T-cell (primary cell): ENCODE results near the gene TIMM10B. TPM values are rescaled to one million over a fixed set of nuclear protein-coding genes. Genes with fewer than 3 reads are reported as not detected.

Source experiments
- ATAC-seq, 4 experiments: fragments of 200-7000 bp in 3 of 4; fragments of 150-1000 bp in 1 of 4; cut with Tn5 transposase; replicated peaks in 1 of 4; 1 replicate in 3 of 4; 2 replicates in 1 of 4; pipeline ENCODE4 v1.10.0; 2021; ENCODE audit warnings: moderate library complexity in 3 of 4, mild to moderate bottlenecking in 2 of 4, moderate number of reproducible peaks in 1 of 4
- CTCF ChIA-PET, 2 donors: fragments of 300-600 bp; sonication (Branson Sonifier 250); formaldehyde crosslinking; loops; one replicate each; lab custom pipeline; 2022; ENCODE audit warnings: antibody characterized with exemption in 2 of 2; lab: Charles Lee
- POLR2A ChIA-PET, 2 donors: fragments of 300-600 bp; sonication (Branson Sonifier 250); formaldehyde crosslinking; loops; one replicate each; lab custom pipeline; 2022; ENCODE audit warnings: antibody characterized with exemption in 2 of 2; lab: Charles Lee
- DNase-seq, 35 experiments: peaks; one replicate each; pipeline versions ENCODE4 v3.0.0 to v3.0.0-alpha.2; 2013 to 2023
- H3K27ac ChIP-seq: one replicate; pipeline ENCODE4 v1.5.1; 2013; ENCODE audit warnings: low read length
- H3K27me3 ChIP-seq, 2 experiments: replicated peaks in 1 of 2; 1 replicate in 1 of 2; 2 replicates in 1 of 2; pipeline versions ENCODE4 v1.6.1 to v1.7.0; 2013; ENCODE audit warnings: low read length in 1 of 2, mixed read lengths in 1 of 2; ENCODE audit not compliant: control insufficient read depth in 2 of 2, insufficient read depth in 2 of 2; ENCODE audit errors: extremely low read depth in 1 of 2
- H3K36me3 ChIP-seq, 2 donors: 1 replicate in 1 of 2; 2 replicates in 1 of 2; pipeline versions ENCODE4 v1.6.1 to v1.7.0; 2013; ENCODE audit warnings: low read length in 1 of 2; ENCODE audit not compliant: control insufficient read depth in 2 of 2, insufficient read depth in 1 of 2; ENCODE audit errors: extremely low read depth in 1 of 2
- H3K4me1 ChIP-seq, 2 experiments: 1 replicate in 1 of 2; 2 replicates in 1 of 2; pipeline versions ENCODE4 v1.6.1 to v1.7.0; 2013; ENCODE audit warnings: low read length in 2 of 2, mixed read lengths in 1 of 2; ENCODE audit not compliant: insufficient read depth in 2 of 2, control insufficient read depth in 1 of 2; ENCODE audit errors: extremely low read depth in 1 of 2
- H3K4me3 ChIP-seq, 2 donors: 1 replicate in 1 of 2; 2 replicates in 1 of 2; pipeline versions ENCODE4 v1.5.1 to v1.7.0; 2013; ENCODE audit warnings: mild to moderate bottlenecking in 2 of 2, low read length in 1 of 2, moderate library complexity in 1 of 2; ENCODE audit not compliant: control insufficient read depth in 1 of 2; ENCODE audit errors: extremely low read depth in 1 of 2
- H3K9me3 ChIP-seq: 2 replicates; pipeline ENCODE4 v1.7.0; 2013
- H3K27ac Mint-ChIP-seq, 2 donors: one replicate each; pipeline ENCODE4 v1.8.0; 2020 to 2021; ENCODE audit warnings: mild to moderate bottlenecking in 2 of 2, mixed read lengths in 2 of 2
- H3K27me3 Mint-ChIP-seq, 2 donors: one replicate each; pipeline ENCODE4 v1.8.0; 2021 to 2022; ENCODE audit warnings: mixed read lengths in 2 of 2
- H3K36me3 Mint-ChIP-seq: one replicate; pipeline ENCODE4 v1.8.0; 2021; ENCODE audit warnings: mixed read lengths
- H3K4me1 Mint-ChIP-seq, 3 donors: one replicate each; pipeline ENCODE4 v1.8.0; 2020 to 2022; ENCODE audit warnings: mixed read lengths in 3 of 3, mild to moderate bottlenecking in 1 of 3
- H3K4me3 Mint-ChIP-seq, 3 donors: one replicate each; pipeline ENCODE4 v1.8.0; 2020 to 2022; ENCODE audit warnings: mild to moderate bottlenecking in 3 of 3, mixed read lengths in 3 of 3, moderate library complexity in 3 of 3
- H3K9me3 Mint-ChIP-seq, 3 donors: one replicate each; pipeline ENCODE4 v1.8.0; 2020 to 2022; ENCODE audit warnings: mixed read lengths in 3 of 3
- WGBS: methylation state at CpG from one replicate; pipeline ENCODE4 v1.1.5; 2013; ENCODE audit warnings: missing lambda C conversion rate; ENCODE audit not compliant: insufficient coverage; 5-methylcytosine and 5-hydroxymethylcytosine counted together
- total RNA-seq, 35 experiments: library from RNA in 6 of 35; stranded (reverse) in 6 of 35; fragments of 120-200 nt in 1 of 35; gene quantifications; one replicate each; pipeline versions ENCODE4 v1.2.1 to v1.2.4 and lab custom pipeline; 2013 to 2026

Gene TIMM10B
- total RNA-seq, 5 donors from 2014 or later (not counting 1 experiment from before 2014, with no cell fraction given): 49.3 to 64.0 (median 57.6) TPM

DNA sequence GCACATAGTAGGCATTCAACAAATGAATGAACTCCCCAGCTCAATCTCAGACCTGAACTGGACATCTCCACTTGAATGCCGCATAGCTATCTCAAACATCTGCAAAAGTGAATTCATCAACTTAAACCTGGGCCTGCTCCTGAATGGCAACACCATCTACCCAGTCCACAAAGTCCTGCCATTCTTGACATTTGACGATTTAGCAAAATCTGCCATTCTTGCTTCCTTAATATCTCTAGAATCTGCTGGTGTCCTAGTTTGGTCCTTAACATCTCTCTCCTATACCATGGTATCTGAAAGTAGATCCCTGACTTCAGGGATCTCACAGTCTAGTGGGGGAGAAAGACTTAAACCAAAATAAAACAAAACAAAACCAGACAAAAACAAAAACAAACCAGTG is 28.1 kb upstream of the TIMM10B start:
- no peak overlapping the region for H3K4me3 ChIP-seq
- no peak overlapping the region for H3K27ac Mint-ChIP-seq
- DNase-seq (no peak), ATAC-seq (no peak)
- no peaks in the 10 kb centered on the region for H3K9me3 Mint-ChIP-seq
- H3K9me3 ChIP-seq: no peaks in the 10 kb centered on the region
- H3K4me1 ChIP-seq: no peaks in the 10 kb centered on the region
- ChIA-PET CTCF (interaction anchor here (0.5 to 1.5 kb wide), 4 partner anchors 10 to 245 kb away, joined by 3 to 5 read pairs (median 4); no protein-coding TSS in a partner anchor), POLR2A (no interaction called here)
- no peak overlapping the region for H3K4me3 Mint-ChIP-seq
- H3K27me3 Mint-ChIP-seq: no peaks in the 10 kb centered on the region
- WGBS: 100% methylated on average over 2 of the region's 2 CpGs
- H3K27me3 ChIP-seq: no peaks in the 10 kb centered on the region
- peaks cover 15 to 45% of the 10 kb centered on the region in 2 donors for H3K36me3 ChIP-seq
- no peak overlapping the region for H3K27ac ChIP-seq
- no peaks in the 10 kb centered on the region for H3K4me1 Mint-ChIP-seq
- H3K36me3 Mint-ChIP-seq: peaks cover 24% of the 10 kb centered on the region

DNA sequence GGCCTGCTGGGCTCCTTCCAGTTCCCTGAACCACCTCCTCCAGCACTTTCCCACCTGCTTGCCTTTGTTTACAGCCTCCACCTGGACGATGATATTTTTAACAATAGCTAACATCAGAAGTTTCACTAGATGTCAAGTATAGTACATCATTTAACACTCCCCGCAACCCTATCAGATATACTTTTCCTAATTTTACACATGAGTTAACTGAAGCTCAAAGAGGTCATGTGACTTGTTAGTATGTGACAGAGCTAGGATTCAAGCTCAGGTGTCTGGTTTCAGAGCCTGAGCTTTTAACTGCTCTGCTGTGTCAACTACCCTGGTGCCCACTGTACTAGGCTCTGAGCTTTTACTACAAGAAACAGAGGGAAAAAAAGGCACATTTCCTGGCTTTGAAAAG is 26.2 kb upstream of the TIMM10B start:
- Mint-ChIP-seq H3K36me3 (peaks cover 30% of the 10 kb centered on the region), H3K4me1 (no peaks in the 10 kb centered on the region), H3K9me3 (no peaks in the 10 kb centered on the region), H3K27ac (no peak overlapping the region), H3K4me3 (no peak overlapping the region), H3K27me3 (no peaks in the 10 kb centered on the region)
- Histone ChIP-seq H3K27ac (no peak overlapping the region), H3K4me3 (no peak overlapping the region), H3K27me3 (no peaks in the 10 kb centered on the region), H3K4me1 (no peaks in the 10 kb centered on the region), H3K9me3 (no peaks in the 10 kb centered on the region), H3K36me3 (peaks cover 14 to 45% of the 10 kb centered on the region in 2 donors)
- WGBS: no CpG with 5 or more reads among the region's 2 CpGs
- no peak for ATAC-seq
- POLR2A ChIA-PET: interaction anchor here in 1 of 2 donors (0.6 kb wide), 1 partner anchor 140 kb away, joined by 3 read pairs; no protein-coding TSS in a partner anchor
- DNase-seq: no peak
- CTCF ChIA-PET: interaction anchor here (0.7 to 1.8 kb wide), 4 partner anchors 10 to 92 kb away, joined by 3 to 7 read pairs (median 4); no protein-coding TSS in a partner anchor

DNA sequence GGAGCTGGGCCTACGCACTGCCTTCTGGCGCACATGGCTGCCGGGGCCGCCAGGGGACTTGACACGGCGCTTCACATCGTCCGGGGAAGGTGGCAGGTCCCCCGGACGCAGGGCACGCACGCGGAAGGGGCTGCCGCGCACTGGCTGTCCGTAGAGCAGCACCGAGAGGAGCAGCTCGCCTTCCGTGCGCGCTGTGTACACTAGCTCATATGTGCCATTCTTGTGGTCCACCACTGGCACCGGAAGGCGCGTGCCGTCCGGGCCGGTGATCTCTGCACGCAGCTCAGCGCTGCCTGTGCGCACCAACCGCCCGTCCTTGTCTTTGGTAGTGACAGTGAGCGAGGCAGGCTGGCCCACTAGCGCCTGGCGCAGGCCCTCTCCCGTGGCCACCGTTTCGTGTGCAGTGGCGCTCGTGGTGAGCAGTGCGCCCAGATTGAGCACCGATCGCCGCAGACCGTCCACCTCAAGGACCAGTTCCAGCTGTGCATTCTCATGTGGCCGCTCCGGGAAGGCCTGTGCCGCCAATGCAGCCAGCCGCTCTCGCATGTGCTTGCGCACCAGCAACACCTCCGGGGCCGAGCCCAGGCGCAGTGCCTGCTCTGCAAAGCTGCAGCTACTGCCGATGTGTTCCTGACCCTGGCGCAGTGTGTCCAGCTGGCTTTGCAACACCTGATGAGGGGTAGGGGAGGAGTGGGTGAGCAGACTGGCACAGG is 24.8 kb upstream of the TIMM10B start:
- H3K36me3 Mint-ChIP-seq: peaks cover 35% of the 10 kb centered on the region
- H3K9me3 ChIP-seq: no peaks in the 10 kb centered on the region
- H3K27me3 ChIP-seq: no peaks in the 10 kb centered on the region
- ChIA-PET CTCF (interaction anchor here in 1 of 2 donors (1.8 kb wide), 1 partner anchor 13 kb away, joined by 7 read pairs; no protein-coding TSS in a partner anchor), POLR2A (interaction anchor here in 1 of 2 donors (0.6 kb wide), 1 partner anchor 25 kb away, joined by 3 read pairs; the partner anchor contains the start of genes ARFIP2 and TIMM10B)
- H3K4me3 Mint-ChIP-seq: no peak overlapping the region
- H3K9me3 Mint-ChIP-seq: no peaks in the 10 kb centered on the region
- H3K27me3 Mint-ChIP-seq: no peaks in the 10 kb centered on the region
- WGBS: 95% methylated on average over 55 of the region's 56 CpGs
- H3K36me3 ChIP-seq: peaks cover 9 to 37% of the 10 kb centered on the region in 2 donors
- DNase-seq (no peak), ATAC-seq (no peak)
- H3K4me1 ChIP-seq: no peaks in the 10 kb centered on the region
- H3K4me3 ChIP-seq: no peak overlapping the region
- H3K27ac ChIP-seq: no peak overlapping the region
- no peak overlapping the region for H3K27ac Mint-ChIP-seq
- no peaks in the 10 kb centered on the region for H3K4me1 Mint-ChIP-seq

DNA sequence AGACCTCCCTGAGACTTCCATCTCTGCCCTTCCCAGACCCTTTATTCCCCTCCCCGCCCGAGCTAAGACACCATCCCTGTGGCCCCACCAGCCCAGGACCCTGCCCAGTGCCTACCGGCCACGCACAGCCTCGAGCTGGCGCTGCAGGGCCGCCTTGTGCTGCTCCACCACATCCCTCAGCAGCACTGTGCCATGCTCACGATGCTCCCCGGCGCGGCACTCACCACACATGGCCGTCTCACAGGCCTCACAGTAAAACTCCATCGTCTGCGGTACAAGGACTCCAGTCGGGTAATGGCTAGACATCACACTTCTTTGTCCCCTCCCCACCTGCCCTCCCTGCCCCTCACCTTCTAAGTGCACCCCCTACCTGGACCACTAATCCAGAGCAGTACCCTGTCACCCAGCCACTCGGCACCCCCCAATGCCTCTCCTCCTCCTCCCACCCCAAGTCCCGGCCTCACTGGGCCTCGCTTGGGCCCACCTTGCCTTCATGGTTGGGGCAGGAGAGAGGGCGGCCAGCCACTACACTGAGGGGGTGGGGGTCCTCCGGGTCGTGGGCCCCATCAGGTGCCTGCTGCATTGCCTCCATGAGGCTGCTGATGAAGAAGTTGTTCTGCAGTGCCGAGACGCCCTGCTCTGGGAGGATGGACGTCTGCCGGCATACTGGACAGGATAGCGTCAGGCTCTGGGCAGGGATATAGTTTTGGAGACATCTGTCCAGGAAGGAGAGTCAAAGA is 23.6 kb upstream of the TIMM10B start:
- DNase-seq: no peak
- no peak overlapping the region for H3K27ac ChIP-seq
- CTCF ChIA-PET: no interaction called here
- H3K9me3 ChIP-seq: no peaks in the 10 kb centered on the region
- ATAC-seq: no peak
- H3K4me1 Mint-ChIP-seq: no peaks in the 10 kb centered on the region
- H3K27me3 Mint-ChIP-seq: no peaks in the 10 kb centered on the region
- H3K36me3 ChIP-seq: peaks cover 9 to 32% of the 10 kb centered on the region in 2 donors
- POLR2A ChIA-PET: no interaction called here
- H3K4me3 Mint-ChIP-seq: no peak overlapping the region
- H3K4me1 ChIP-seq: no peaks in the 10 kb centered on the region
- no peaks in the 10 kb centered on the region for H3K27me3 ChIP-seq
- H3K4me3 ChIP-seq: no peak overlapping the region
- no peak overlapping the region for H3K27ac Mint-ChIP-seq
- no peaks in the 10 kb centered on the region for H3K9me3 Mint-ChIP-seq
- peaks cover 36% of the 10 kb centered on the region for H3K36me3 Mint-ChIP-seq
- 96% methylated on average over 19 of the region's 26 CpGs for WGBS

DNA sequence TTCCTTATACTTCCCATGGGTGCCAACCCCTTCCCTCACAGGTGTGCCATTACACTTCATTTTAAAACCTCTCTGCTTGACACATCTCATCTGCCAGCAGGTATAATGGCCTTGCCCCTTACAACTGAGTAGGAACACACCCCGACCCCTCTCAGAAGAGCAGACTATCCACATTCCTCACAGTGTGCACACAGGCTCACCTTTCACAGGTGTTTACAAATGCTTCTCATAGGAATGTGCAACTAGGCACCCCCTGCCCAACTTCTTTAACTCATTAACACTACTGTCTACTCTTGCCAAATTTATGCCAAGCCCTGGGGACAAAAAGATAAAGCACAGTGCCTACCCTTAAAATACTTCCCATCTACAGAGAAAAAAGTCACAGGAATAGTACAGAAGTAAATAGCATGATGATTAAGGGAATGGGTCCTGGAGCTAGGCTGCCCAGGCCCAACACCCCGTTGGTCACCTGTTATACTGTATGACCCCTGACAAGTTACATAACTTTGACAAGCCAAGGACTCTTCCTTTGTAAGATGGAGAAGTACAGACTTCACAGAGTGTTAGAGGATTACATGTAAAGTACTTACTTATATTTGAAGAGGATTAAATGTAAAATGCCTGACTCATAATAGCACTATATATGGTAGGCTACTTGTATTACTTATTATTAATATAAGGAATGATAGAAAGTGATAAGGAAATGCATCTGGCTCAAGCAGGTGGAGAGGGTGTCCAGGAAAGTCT is 22.8 kb upstream of the TIMM10B start:
- WGBS: 55% methylated on average over 1 of the region's 2 CpGs
- H3K27ac Mint-ChIP-seq: no peak overlapping the region

DNA sequence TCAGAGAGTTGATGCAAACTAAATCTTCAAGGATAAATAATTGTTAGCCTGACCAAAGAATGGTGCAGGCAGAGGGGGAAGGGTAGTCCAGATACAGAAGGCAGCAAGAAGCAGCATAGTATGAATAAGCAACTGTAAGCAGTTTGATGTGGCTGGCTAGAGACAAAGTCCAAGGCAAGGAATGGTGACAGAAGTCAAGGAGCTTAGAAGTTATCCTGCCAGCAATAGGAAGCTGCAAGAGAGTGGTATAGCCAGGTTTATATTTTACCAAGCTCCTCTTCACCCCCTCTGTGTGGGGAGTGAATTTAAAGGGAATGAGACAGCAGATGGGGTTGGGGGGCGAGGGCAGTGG is 22.2 kb upstream of the TIMM10B start:
- ChIA-PET CTCF (no interaction called here), POLR2A (interaction anchor here in 1 of 2 donors (0.5 kb wide), 1 partner anchor 150 kb away, joined by 5 read pairs; no protein-coding TSS in a partner anchor)
- Mint-ChIP-seq H3K9me3 (no peaks in the 10 kb centered on the region), H3K27me3 (no peaks in the 10 kb centered on the region), H3K27ac (no peak overlapping the region), H3K4me1 (no peaks in the 10 kb centered on the region), H3K4me3 (no peak overlapping the region), H3K36me3 (peaks cover 37% of the 10 kb centered on the region)
- H3K4me1 ChIP-seq: no peaks in the 10 kb centered on the region
- no peak overlapping the region for H3K27ac ChIP-seq
- no peak for DNase-seq
- H3K36me3 ChIP-seq: peaks cover 9 to 27% of the 10 kb centered on the region in 2 donors
- no peak overlapping the region for H3K4me3 ChIP-seq
- no peak for ATAC-seq
- H3K9me3 ChIP-seq: no peaks in the 10 kb centered on the region
- 20% methylated on average over 1 of the region's 1 CpG for WGBS
- H3K27me3 ChIP-seq: no peaks in the 10 kb centered on the region

More for the DNA sequence above, 22.8 kb upstream of the TIMM10B start:
- CTCF ChIA-PET: no interaction called here
- no peaks in the 10 kb centered on the region for H3K4me1 ChIP-seq
- ATAC-seq: no peak
- H3K27me3 ChIP-seq: no peaks in the 10 kb centered on the region
- Mint-ChIP-seq H3K4me1 (no peaks in the 10 kb centered on the region), H3K36me3 (peaks cover 35% of the 10 kb centered on the region), H3K9me3 (no peaks in the 10 kb centered on the region), H3K4me3 (no peak overlapping the region), H3K27me3 (no peaks in the 10 kb centered on the region)
- no peak overlapping the region for H3K27ac ChIP-seq
- H3K36me3 ChIP-seq: peaks cover 9 to 27% of the 10 kb centered on the region in 2 donors
- H3K4me3 ChIP-seq: no peak overlapping the region
- no peaks in the 10 kb centered on the region for H3K9me3 ChIP-seq
- no peak for DNase-seq
- POLR2A ChIA-PET: interaction anchor here in 1 of 2 donors (0.5 kb wide), 1 partner anchor 150 kb away, joined by 5 read pairs; no protein-coding TSS in a partner anchor
